SK-N-SH (cell line): ENCODE measurements around the gene HBP1. TPM values are rescaled to one million over a fixed set of nuclear protein-coding genes. Genes with fewer than 3 reads are reported as not detected.

Source experiments
- CTCF ChIA-PET: fragments of 300-600, 350-600 bp; formaldehyde crosslinking; extraction: SDS; loops from one replicate; lab custom pipeline; 2021; lab: Yijun Ruan, JAX
- POLR2A ChIA-PET: fragments of 350-600 bp; sonication (Branson Sonifier 250); formaldehyde crosslinking; extraction: SDS; loops from one replicate; lab custom pipeline; 2020; ENCODE audit warnings: antibody characterized with exemption, inconsistent platforms; lab: Yijun Ruan, JAX
- DNase-seq: peaks from one replicate; pipeline ENCODE4 v3.0.0; 2012
- H2AFZ ChIP-seq: fragments of 200-600 bp; sonication (generic); 2 replicates; pipeline ENCODE4 v1.8.1; 2016; ENCODE audit warnings: antibody characterized with exemption, mild to moderate bottlenecking, low read depth
- H3F3A ChIP-seq: fragments of 200-600 bp; sonication (generic); replicated peaks from 2 replicates; pipeline ENCODE3; 2016; ENCODE audit warnings: antibody characterized with exemption, mild to moderate bottlenecking; ENCODE audit not compliant: insufficient read depth
- H3K27ac ChIP-seq, 2 experiments: fragments of 200-500 bp in 1 of 2; fragments of 200-600 bp in 1 of 2; sonication (Bioruptor generic) in 1 of 2; sonication (generic), shearing (Covaris generic) in 1 of 2; 2 replicates each; pipeline versions ENCODE4 v1.5.1 to v1.6.1; 2014 to 2016; ENCODE audit warnings: low read depth in 2 of 2, inconsistent platforms in 1 of 2, low read length in 1 of 2, mild to moderate bottlenecking in 1 of 2, mixed read lengths in 1 of 2
- H3K27me3 ChIP-seq: fragments of 200-600 bp; sonication (generic), shearing (Covaris generic); 2 replicates; pipeline ENCODE4 v1.6.1; 2016; ENCODE audit warnings: mixed run types; ENCODE audit not compliant: insufficient read depth
- H3K36me3 ChIP-seq, 2 experiments: fragments of 200-500 bp in 1 of 2; fragments of 200-600 bp in 1 of 2; sonication (Bioruptor generic) in 1 of 2; sonication (generic) in 1 of 2; replicated peaks in 1 of 2; 2 replicates each; pipeline versions ENCODE3 to v1.5.1; 2014 to 2016; ENCODE audit warnings: low read length in 1 of 2, mild to moderate bottlenecking in 1 of 2; ENCODE audit not compliant: insufficient read depth in 2 of 2, control insufficient read depth in 1 of 2
- H3K4me1 ChIP-seq, 2 experiments: fragments of 200-500 bp in 1 of 2; fragments of 200-600 bp in 1 of 2; sonication (Bioruptor generic) in 1 of 2; sonication (generic), shearing (Covaris generic) in 1 of 2; 2 replicates each; pipeline versions ENCODE4 v1.5.1 to v1.6.1; 2014 to 2016; ENCODE audit warnings: low read depth in 1 of 2, low read length in 1 of 2, mixed run types in 1 of 2; ENCODE audit not compliant: insufficient read depth in 2 of 2, control insufficient read depth in 1 of 2
- H3K4me2 ChIP-seq: fragments of 200-600 bp; sonication (generic), shearing (Covaris generic); 2 replicates; pipeline ENCODE4 v1.6.1; 2017; ENCODE audit warnings: mixed run types
- H3K4me3 ChIP-seq, 2 experiments: fragments of 200-500 bp in 1 of 2; fragments of 200-600 bp in 1 of 2; sonication (Bioruptor generic) in 1 of 2; sonication (generic), shearing (Covaris generic) in 1 of 2; 2 replicates each; pipeline versions ENCODE4 v1.5.1 to v1.8.1; 2014 to 2016; ENCODE audit warnings: low read depth in 2 of 2, inconsistent platforms in 1 of 2, low read length in 1 of 2, mild to moderate bottlenecking in 1 of 2, mixed read lengths in 1 of 2, moderate library complexity in 1 of 2
- H3K79me2 ChIP-seq: fragments of 200-600 bp; sonication (generic); 2 replicates; pipeline ENCODE4 v1.8.1; 2017; ENCODE audit warnings: mild to moderate bottlenecking; ENCODE audit not compliant: insufficient read depth
- H3K9ac ChIP-seq: fragments of 200-600 bp; sonication (generic); 2 replicates; pipeline ENCODE4 v1.6.1; 2017; ENCODE audit warnings: mixed run types
- H3K9me2 ChIP-seq: fragments of 200-600 bp; sonication (generic); 2 replicates; pipeline ENCODE4 v1.6.1; 2017; ENCODE audit warnings: mixed run types
- H3K9me3 ChIP-seq: fragments of 200-600 bp; sonication (generic); 2 replicates; pipeline ENCODE4 v1.6.1; 2017; ENCODE audit warnings: mixed run types, mild to moderate bottlenecking, moderate library complexity
- H4K20me1 ChIP-seq: fragments of 200-600 bp; sonication (generic); 2 replicates; pipeline ENCODE4 v1.6.1; 2017; ENCODE audit warnings: mild to moderate bottlenecking, mixed run types; ENCODE audit not compliant: insufficient read depth
- CHD2 ChIP-seq: fragments of 150-350 bp; IDR thresholded peaks from 2 replicates; pipeline ENCODE4 v1.6.1; 2018; ENCODE audit warnings: low read length; ENCODE audit not compliant: partially characterized antibody
- CTCF ChIP-seq: fragments of 200-600 bp; sonication (generic); IDR thresholded peaks from 2 replicates; pipeline ENCODE4 v1.6.1; 2017; ENCODE audit warnings: antibody characterized with exemption, mild to moderate bottlenecking, moderate library complexity
- EZH2phosphoT487 ChIP-seq: fragments of 200-600 bp; sonication (generic); IDR thresholded peaks from 2 replicates; pipeline ENCODE4 v1.6.1; 2017; ENCODE audit warnings: low read depth, mixed run types, mild to moderate bottlenecking, antibody characterized with exemption, moderate library complexity, borderline replicate concordance
- FOSL2 ChIP-seq: IDR thresholded peaks from 2 replicates; pipeline ENCODE4 v1.4.0; 2012; ENCODE audit warnings: low read depth, mild to moderate bottlenecking, moderate library complexity, borderline replicate concordance
- GABPA ChIP-seq: IDR thresholded peaks from 2 replicates; pipeline ENCODE4 v1.4.0; 2012; ENCODE audit warnings: low read depth, mild to moderate bottlenecking
- GATA2 ChIP-seq: sonication (generic); formaldehyde crosslinking; IDR thresholded peaks from 2 replicates; pipeline ENCODE4 v1.5.0; 2020; ENCODE audit warnings: mild to moderate bottlenecking, missing genetic modification reagents
- MAX ChIP-seq: IDR thresholded peaks from 2 replicates; pipeline ENCODE4 v1.4.0; 2012; ENCODE audit warnings: low read depth
- MEF2A ChIP-seq: IDR thresholded peaks from 2 replicates; pipeline ENCODE4 v1.4.0; 2012; ENCODE audit warnings: low read depth, borderline replicate concordance
- MXI1 ChIP-seq: IDR thresholded peaks from 2 replicates; pipeline ENCODE4 v1.6.1; 2012; ENCODE audit warnings: mild to moderate bottlenecking, low read depth, low read length, improper control_type of control experiment
- NRF1 ChIP-seq: IDR thresholded peaks from 2 replicates; pipeline ENCODE4 v1.6.1; 2012; ENCODE audit warnings: low read depth, mild to moderate bottlenecking, low read length
- PBX3 ChIP-seq: IDR thresholded peaks from 2 replicates; pipeline ENCODE4; 2012
- RAD21 ChIP-seq: IDR thresholded peaks from 2 replicates; pipeline ENCODE4 v1.6.1; 2012; ENCODE audit warnings: mild to moderate bottlenecking, low read length
- RCOR1 ChIP-seq: fragments of 150-350 bp; IDR thresholded peaks from 2 replicates; pipeline ENCODE4 v1.6.1; 2017; ENCODE audit warnings: antibody characterized with exemption, low read length
- RXRA ChIP-seq: IDR thresholded peaks from 2 replicates; pipeline ENCODE4 v1.4.0; 2012; ENCODE audit warnings: low read depth, mild to moderate bottlenecking, borderline replicate concordance
- SMC3 ChIP-seq: IDR thresholded peaks from 2 replicates; pipeline ENCODE4 v1.6.1; 2012; ENCODE audit warnings: low read depth, low read length, improper control_type of control experiment
- TEAD4 ChIP-seq: IDR thresholded peaks from 2 replicates; pipeline ENCODE4 v1.4.0; 2012; ENCODE audit warnings: mild to moderate bottlenecking, borderline replicate concordance; ENCODE audit not compliant: insufficient read depth
- USF2 ChIP-seq: fragments of 150-350 bp; IDR thresholded peaks from 2 replicates; pipeline ENCODE4 v1.6.1; 2017; ENCODE audit warnings: antibody characterized with exemption, low read length, low read depth, borderline replicate concordance
- YY1 ChIP-seq: IDR thresholded peaks from 2 replicates; pipeline ENCODE4 v1.4.0; 2012; ENCODE audit warnings: low read depth, mild to moderate bottlenecking
- ZBTB33 ChIP-seq: IDR thresholded peaks from 2 replicates; pipeline ENCODE4 v1.4.0; 2012; ENCODE audit warnings: low read depth, borderline replicate concordance
- WGBS: methylation state at CpG from one replicate; pipeline ENCODE4 v1.1.6; 2017; ENCODE audit warnings: low lambda C conversion rate; 5-methylcytosine and 5-hydroxymethylcytosine counted together
- polyA plus RNA-seq, 3 experiments: library from polyadenylated mRNA; depleted of rRNA; stranded (reverse); fragments of >200 nt; gene quantifications; 2 replicates each; pipeline ENCODE4 v1.2.3, GENCODE V29; 2012

HBP1 gene
- polyA plus RNA-seq, 1 of the 3 experiments (the other 2 are of a cell fraction), result 27.2 TPM

GRCh38 chr7:107158028-107158427 lies 10.8 kb upstream of the HBP1 start:
- TF ChIP-seq GABPA, result no peak
- TF ChIP-seq MAX, result no peak
- TF ChIP-seq ZBTB33, result no peak
- TF ChIP-seq FOSL2, result no peak
- no peak for TF ChIP-seq RAD21
- no peak for TF ChIP-seq YY1
- TF ChIP-seq SMC3, result no peak
- TF ChIP-seq NRF1, result no peak
- no peak for TF ChIP-seq CTCF
- no peak for TF ChIP-seq CHD2
- no peak for TF ChIP-seq RXRA
- TF ChIP-seq TEAD4, result no peak
- TF ChIP-seq RCOR1, result no peak
- CTCF ChIA-PET, result no interaction called here
- POLR2A ChIA-PET, result no interaction called here

GRCh38 chr7:107160389-107160788 lies 8.4 kb upstream of the HBP1 start:
- Histone ChIP-seq H3K4me1 (peaks cover 0 to 7% of the 10 kb centered on the region in 2 experiments; a peak in 1 of 4 replicates), H3K4me3 (no peak overlapping the region), H3K27me3 (no peaks in the 10 kb centered on the region), H3K79me2 (no peaks in the 10 kb centered on the region), H3K36me3 (peaks cover 20 to 36% of the 10 kb centered on the region in 2 experiments), H3F3A (no peaks in the 10 kb centered on the region), H4K20me1 (no peaks in the 10 kb centered on the region), H3K9me2 (no peaks in the 10 kb centered on the region), H2AFZ (no peak overlapping the region), H3K4me2 (no peak overlapping the region), H3K27ac (no peak overlapping the region), H3K9ac (no peak overlapping the region), H3K9me3 (no peaks in the 10 kb centered on the region)
- ChIA-PET CTCF (interaction anchor here (1.0 kb wide), 1 partner anchor 13 kb away, joined by 3 read pairs; no protein-coding TSS in a partner anchor), POLR2A (interaction anchor here (0.6 kb wide), 1 partner anchor 38 kb away, joined by 3 read pairs; no protein-coding TSS in a partner anchor)
- DNase-seq, result no peak
- 90% methylated on average over 2 of the region's 2 CpGs for WGBS
- TF ChIP-seq MXI1 (no peak), PBX3 (no peak), USF2 (no peak), GATA2 (CRISPR knock-in tag) (no peak), EZH2phosphoT487 (no peak), NRF1 (no peak), TEAD4 (no peak), MEF2A (no peak)

More at GRCh38 chr7:107158028-107158427, 10.8 kb upstream of the HBP1 start:
- H3K4me2 ChIP-seq, result no peak overlapping the region
- H3K79me2 ChIP-seq, result no peaks in the 10 kb centered on the region
- no peaks in the 10 kb centered on the region for H4K20me1 ChIP-seq
- H3K9ac ChIP-seq, result no peak overlapping the region
- no peaks in the 10 kb centered on the region for H3K27me3 ChIP-seq
- no peak overlapping the region for H2AFZ ChIP-seq
- no peak for DNase-seq
- no peak overlapping the region for H3K4me3 ChIP-seq
- H3K9me2 ChIP-seq, result no peaks in the 10 kb centered on the region
- H3K9me3 ChIP-seq, result no peaks in the 10 kb centered on the region
- 86% methylated on average over 2 of the region's 2 CpGs for whole genome bisulfite sequencing
- no peak overlapping the region for H3K27ac ChIP-seq
- peaks cover 26 to 40% of the 10 kb centered on the region in 2 experiments for H3K36me3 ChIP-seq
- no peaks in the 10 kb centered on the region for H3F3A ChIP-seq
- peaks cover 0 to 7% of the 10 kb centered on the region in 2 experiments; a peak in 1 of 4 replicates for H3K4me1 ChIP-seq
